ENCODE results near the gene ASNSD1. TPM values are rescaled to one million over a fixed set of nuclear protein-coding genes. Genes with fewer than 3 reads are reported as not detected.

ASNSD1 gene
- total and polyA plus RNA-seq, 2 of the 13 experiments (the other 11 are each of a cell fraction or from before 2014, with no cell fraction given), result 35.1 to 96.6 TPM

- TF ChIP-seq HNF1A (IDR thresholded peaks at IDR 0.05; ENCODE audit: low read depth) (no peak), HNF1A (CRISPR knock-in tag; IDR thresholded peaks at IDR 0.05; ENCODE audit: borderline replicate concordance) (peak; percentile 55; the same call in 1 of the 2 replicates), RAD21 (CRISPR knock-in tag; IDR thresholded peaks at IDR 0.05) (peak; percentile 97), PAF1 (CRISPR knock-in tag; IDR thresholded peaks at IDR 0.05) (no peak), TAF1 (CRISPR knock-in tag; IDR thresholded peaks at IDR 0.05) (peak; percentile 95), NCOA5 (CRISPR knock-in tag; IDR thresholded peaks at IDR 0.05) (peak; percentile 85; the same call in 1 of the 2 replicates), ZFYVE20 (CRISPR knock-in tag; IDR thresholded peaks at IDR 0.05; ENCODE audit: borderline replicate concordance, low read depth) (no peak), PAX8 (CRISPR knock-in tag; IDR thresholded peaks at IDR 0.05; ENCODE audit: borderline replicate concordance) (peak; percentile 81; the same call in 1 of the 2 replicates), ZNF644 (CRISPR knock-in tag; IDR thresholded peaks at IDR 0.05; ENCODE audit: low read depth) (peak; percentile 78), MAFF (IDR thresholded peaks at IDR 0.05; ENCODE audit: low read depth, low read length) (peak; percentile 78), ZNF552 (CRISPR knock-in tag; IDR thresholded peaks at IDR 0.05; ENCODE audit: borderline replicate concordance) (peak; percentile 97), MAZ (IDR thresholded peaks at IDR 0.05; ENCODE audit: borderline replicate concordance, low read depth, low read length) (peak; percentile 86), MAZ (CRISPR knock-in tag; IDR thresholded peaks at IDR 0.05; ENCODE audit: low read depth) (peak; percentile 96), SPEN (CRISPR knock-in tag; IDR thresholded peaks at IDR 0.05; ENCODE audit: low read depth) (peak; percentile 98), NFIB (CRISPR knock-in tag; IDR thresholded peaks at IDR 0.05; ENCODE audit: borderline replicate concordance) (no peak), KDM2A (CRISPR knock-in tag; IDR thresholded peaks at IDR 0.05; ENCODE audit: borderline replicate concordance, low read depth) (peak; percentile 97), ZBTB34 (CRISPR knock-in tag; IDR thresholded peaks at IDR 0.05) (peak; percentile 67; the same call in 1 of the 2 replicates), ZNF513 (CRISPR knock-in tag; conservative IDR thresholded peaks at IDR 0.05) (no peak), PHB2 (IDR thresholded peaks at IDR 0.05; ENCODE audit: partially characterized antibody) (no peak), HHEX (CRISPR knock-in tag; IDR thresholded peaks at IDR 0.05) (no peak), EHMT2 (IDR thresholded peaks at IDR 0.05; ENCODE audit: borderline replicate concordance, low read depth, low read length) (no peak), SNAPC2 (CRISPR knock-in tag; IDR thresholded peaks at IDR 0.05) (peak; percentile 93), ZBTB7B (CRISPR knock-in tag; IDR thresholded peaks at IDR 0.05) (peak; percentile 86; the same call in 1 of the 2 replicates)
Observed at GRCh38 chr2:189674374-189675112, 13.3 kb downstream of the ASNSD1 start, which contains the start of gene ANKAR (continued).

Data from HepG2 (cell line).